ENCODE measurements around the gene CTDSPL.

The CTDSPL gene

DNA sequence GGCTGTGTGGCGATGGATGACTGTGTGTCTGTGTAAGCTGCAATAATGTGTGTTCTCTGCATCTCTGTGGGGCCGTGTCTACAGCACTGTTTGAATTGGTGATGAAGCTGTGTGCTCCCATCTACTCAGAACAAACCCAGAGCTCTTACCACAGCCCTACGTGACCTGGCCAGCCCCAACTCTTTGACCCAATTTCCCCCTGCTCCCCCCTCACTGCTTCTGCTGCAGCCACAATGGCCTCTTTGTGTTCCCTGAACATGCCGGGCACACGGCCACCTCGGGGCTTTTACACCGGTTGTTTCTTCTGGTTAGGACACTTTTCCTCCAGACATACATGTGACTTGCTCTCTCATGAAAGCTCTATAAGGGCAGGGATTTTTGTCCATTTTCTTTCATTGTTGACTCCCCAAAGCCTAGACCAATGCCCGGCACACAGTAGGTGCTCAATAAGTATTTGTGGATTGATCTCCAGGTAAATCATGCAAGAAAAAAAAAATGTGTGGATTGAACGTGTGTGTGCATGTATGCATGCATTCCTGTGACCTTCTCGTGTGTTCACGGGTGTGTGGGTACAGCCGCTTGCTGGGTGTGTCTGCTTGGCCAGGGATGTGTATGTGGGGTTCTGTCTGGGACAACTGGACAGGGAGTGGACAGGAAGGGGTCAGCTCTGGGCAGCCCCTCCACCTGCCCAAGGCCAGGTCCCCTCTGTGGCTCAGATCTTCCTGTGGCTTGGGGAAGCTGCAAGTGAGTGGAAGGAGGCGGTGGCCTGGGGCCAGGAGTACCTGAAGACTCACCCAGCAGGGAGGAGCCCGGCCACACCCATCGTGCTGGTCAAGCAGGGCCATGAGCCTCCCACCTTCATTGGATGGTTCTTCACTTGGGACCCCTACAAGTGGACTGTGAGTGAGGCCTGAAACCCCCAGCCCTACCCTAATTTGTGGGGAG, 143.7 kb downstream of the CTDSPL start:
- H3K27ac Mint-ChIP-seq (ENCODE audit: low read depth), result peak overlapping the region; percentile 1

DNA sequence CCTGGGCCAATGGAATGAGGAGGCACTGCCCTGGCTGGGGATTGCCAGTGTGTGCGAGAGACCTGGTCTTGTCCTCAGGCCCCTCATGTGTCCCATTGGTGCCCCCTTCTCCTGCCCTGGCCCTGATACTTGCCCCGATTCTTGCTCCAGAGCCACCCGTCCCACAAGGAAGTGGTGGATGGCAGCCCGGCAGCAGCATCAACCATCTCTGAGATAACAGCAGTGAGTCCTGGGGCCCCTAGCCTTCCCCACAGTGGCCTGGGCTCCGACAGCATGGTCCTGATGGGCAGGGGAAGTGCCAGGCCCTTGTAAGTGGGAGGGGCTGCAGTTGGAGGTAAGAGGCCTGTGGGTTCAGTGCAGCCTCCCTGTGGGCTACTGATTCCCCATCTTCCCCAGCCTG, 144.4 kb downstream of the CTDSPL start:
- Mint-ChIP-seq H3K27ac (ENCODE audit: low read depth) (no peak overlapping the region), H3K36me3 (ENCODE audit: insufficient read depth) (peaks cover 17% of the 10 kb centered on the region), H3K4me1 (peaks cover 30% of the 10 kb centered on the region), H3K9me3 (no peaks in the 10 kb centered on the region), H3K27me3 (no peaks in the 10 kb centered on the region), H3K4me3 (no peak overlapping the region)
- DNase-seq (ENCODE audit: low spot score in 2 of 2) (no peak), ATAC-seq (replicated peaks; ENCODE audit: extremely low read depth, poor library complexity, severe bottlenecking) (no peak)

More for the DNA sequence above, 143.7 kb downstream of the CTDSPL start:
- ATAC-seq (replicated peaks; ENCODE audit: extremely low read depth, poor library complexity, severe bottlenecking), result no peak
- Mint-ChIP-seq H3K4me1 (peaks cover 30% of the 10 kb centered on the region), H3K4me3 (no peak overlapping the region), H3K36me3 (ENCODE audit: insufficient read depth) (peaks cover 16% of the 10 kb centered on the region), H3K27me3 (no peaks in the 10 kb centered on the region), H3K9me3 (no peaks in the 10 kb centered on the region)
- DNase-seq (ENCODE audit: low spot score in 2 of 2), result no peak

DNA sequence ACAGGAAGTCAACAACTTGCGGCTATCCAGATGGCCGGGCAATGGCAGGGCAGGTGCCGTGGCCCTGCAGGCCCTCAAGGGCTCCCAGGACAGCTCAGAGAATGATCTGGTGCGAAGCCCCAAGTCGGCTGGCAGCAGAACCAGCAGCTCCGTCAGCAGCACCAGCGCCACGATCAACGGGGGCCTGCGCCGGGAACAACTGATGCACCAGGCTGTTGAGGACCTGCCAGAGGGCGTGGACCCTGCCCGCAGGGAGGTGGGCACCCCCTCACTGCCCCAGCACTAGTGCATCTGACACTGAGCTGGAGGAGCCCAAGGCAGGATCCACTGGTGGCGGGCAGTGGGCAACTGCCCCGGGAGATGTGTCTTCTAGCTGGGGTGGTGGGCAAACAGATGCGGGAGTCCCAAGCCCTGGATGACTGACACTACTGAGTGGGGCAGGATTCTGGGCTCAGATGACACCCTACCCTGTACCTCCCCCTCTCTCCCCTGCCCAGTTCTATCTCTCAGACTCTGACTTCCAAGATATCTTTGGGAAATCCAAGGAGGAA, 144.8 kb downstream of the CTDSPL start:
- Mint-ChIP-seq H3K36me3 (ENCODE audit: insufficient read depth) (peaks cover 17% of the 10 kb centered on the region), H3K27me3 (no peaks in the 10 kb centered on the region), H3K4me1 (peaks cover 30% of the 10 kb centered on the region), H3K9me3 (no peaks in the 10 kb centered on the region), H3K27ac (ENCODE audit: low read depth) (no peak overlapping the region), H3K4me3 (no peak overlapping the region)
- DNase-seq (ENCODE audit: low spot score in 2 of 2), result no peak
- ATAC-seq (replicated peaks; ENCODE audit: extremely low read depth, poor library complexity, severe bottlenecking), result no peak

DNA sequence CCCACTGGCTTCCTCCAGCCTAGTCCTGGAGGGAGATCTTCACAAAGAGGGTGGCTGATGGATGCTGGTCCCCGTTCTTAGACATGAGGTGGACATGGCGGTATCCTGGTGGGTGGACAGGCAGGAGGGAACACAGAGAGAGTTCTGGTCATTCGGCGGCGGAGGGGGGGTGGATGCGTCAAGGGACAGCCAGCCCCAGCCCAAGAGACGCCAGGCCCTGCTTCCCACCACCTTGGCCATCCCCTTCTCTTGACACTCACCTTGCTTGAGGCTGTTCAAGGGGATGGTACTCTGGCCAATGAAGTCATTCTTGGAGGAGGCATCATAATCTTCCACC, 146.0 kb downstream of the CTDSPL start:
- Mint-ChIP-seq H3K4me1 (peaks cover 30% of the 10 kb centered on the region), H3K27ac (ENCODE audit: low read depth) (no peak overlapping the region), H3K27me3 (no peaks in the 10 kb centered on the region), H3K36me3 (ENCODE audit: insufficient read depth) (peaks cover 17% of the 10 kb centered on the region), H3K4me3 (no peak overlapping the region), H3K9me3 (no peaks in the 10 kb centered on the region)
- ATAC-seq (replicated peaks; ENCODE audit: extremely low read depth, poor library complexity, severe bottlenecking) (no peak), DNase-seq (ENCODE audit: low spot score in 2 of 2) (no peak)

DNA sequence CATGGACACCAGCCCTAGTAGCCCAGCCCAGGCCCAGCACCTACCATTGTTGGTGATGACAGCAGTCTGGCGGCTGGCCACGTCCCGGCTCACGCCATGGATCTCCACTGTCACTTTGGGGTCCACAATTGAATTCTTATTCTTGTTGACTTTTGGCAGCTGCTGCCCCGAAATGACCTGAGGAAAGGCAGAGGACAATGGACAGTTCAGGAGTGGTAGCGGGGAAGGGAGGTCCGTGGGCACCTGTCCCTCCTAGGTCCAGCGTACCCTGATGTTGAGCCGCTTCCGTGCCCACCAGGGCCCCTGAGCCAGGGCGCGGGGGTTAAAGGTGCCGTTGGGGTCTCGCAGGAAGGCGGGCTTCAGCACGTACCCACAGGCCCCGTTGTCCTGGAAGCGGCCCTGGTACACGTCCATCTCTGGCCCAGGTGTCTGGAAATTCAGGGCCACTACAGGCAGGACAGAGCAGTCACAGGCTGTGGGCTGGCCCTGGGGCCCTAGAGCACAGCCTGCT, 146.6 kb downstream of the CTDSPL start:
- Mint-ChIP-seq H3K36me3 (ENCODE audit: insufficient read depth) (peaks cover 18% of the 10 kb centered on the region), H3K9me3 (no peaks in the 10 kb centered on the region), H3K27ac (ENCODE audit: low read depth) (no peak overlapping the region), H3K4me1 (peaks cover 24% of the 10 kb centered on the region), H3K27me3 (no peaks in the 10 kb centered on the region), H3K4me3 (no peak overlapping the region)
- DNase-seq (ENCODE audit: low spot score in 2 of 2) (no peak), ATAC-seq (replicated peaks; ENCODE audit: extremely low read depth, poor library complexity, severe bottlenecking) (no peak)

DNA sequence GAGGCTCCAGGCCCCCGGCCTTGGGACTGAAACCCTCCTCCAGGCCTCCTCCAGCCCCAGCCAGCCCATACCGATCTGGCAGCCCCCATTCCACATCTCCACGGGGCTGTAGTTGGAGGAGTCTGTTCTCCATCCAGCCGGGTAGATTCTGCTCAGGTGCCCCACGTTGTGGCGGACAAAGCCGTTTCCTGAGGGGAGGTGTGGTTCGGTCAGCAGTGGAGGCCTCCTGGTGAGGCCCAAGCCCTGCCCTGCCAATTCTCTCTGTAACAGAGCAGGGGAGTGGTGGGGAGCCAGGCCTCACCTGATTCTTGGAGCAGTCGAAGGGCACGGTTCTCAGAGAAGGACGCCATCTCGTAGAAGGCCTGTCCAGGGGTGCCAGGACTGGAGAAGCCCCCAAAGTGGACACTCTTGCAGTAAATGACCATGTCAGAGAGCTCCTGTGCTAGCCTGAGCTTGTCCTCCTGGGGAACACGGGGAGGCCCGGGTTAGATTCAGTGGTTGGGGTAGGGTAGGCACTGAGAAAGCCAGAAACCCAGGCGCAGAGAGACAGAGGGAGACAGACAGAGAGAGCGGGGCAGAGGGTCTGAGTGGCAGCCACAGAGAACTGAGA, 147.4 kb downstream of the CTDSPL start:
- Mint-ChIP-seq H3K9me3 (no peaks in the 10 kb centered on the region), H3K4me1 (peaks cover 18% of the 10 kb centered on the region), H3K27me3 (no peaks in the 10 kb centered on the region), H3K36me3 (ENCODE audit: insufficient read depth) (peaks cover 23% of the 10 kb centered on the region), H3K27ac (ENCODE audit: low read depth) (no peak overlapping the region), H3K4me3 (no peak overlapping the region)
- no peak for ATAC-seq (replicated peaks; ENCODE audit: extremely low read depth, poor library complexity, severe bottlenecking)
- no peak for DNase-seq (ENCODE audit: low spot score in 2 of 2)

DNA sequence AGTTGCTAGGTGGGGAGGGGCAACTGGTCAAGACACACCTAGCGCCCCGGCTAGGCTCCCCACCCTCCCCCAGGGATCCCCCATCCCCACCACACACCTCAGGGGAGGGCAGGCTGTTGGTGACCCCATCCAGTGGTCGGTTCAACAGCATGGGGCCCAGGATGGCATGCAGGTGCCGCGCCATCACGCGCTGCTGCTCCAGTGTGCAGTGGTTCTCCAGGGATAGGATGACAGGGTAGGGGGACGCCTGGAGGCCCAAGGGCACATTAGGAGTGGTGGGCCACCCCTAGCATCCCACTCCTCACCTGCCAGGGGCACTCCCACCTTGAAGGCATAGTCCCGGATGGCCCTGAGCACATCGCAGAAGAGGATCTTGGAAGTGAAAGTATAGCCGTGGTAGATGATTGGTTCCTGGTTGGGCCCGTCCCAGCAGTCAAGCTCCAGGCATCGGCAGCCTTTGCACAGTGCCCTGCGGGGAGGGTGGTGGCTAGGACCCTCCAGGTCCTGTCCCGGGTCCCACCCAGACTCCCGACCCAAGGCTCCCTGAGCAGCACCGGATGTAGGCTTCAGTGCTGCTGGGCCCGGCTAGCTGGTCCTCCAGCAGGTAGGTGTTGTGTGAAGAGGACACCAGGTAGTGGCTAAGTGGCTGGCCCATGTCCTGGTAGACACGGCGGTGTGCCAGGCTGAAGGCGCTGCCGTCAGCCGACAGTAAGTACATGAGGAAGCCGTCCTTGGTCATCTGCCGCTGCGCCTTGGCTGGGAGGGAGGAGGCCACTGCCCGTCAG, 148.3 kb downstream of the CTDSPL start:
- Mint-ChIP-seq H3K36me3 (ENCODE audit: insufficient read depth) (peaks cover 24% of the 10 kb centered on the region), H3K9me3 (no peaks in the 10 kb centered on the region), H3K27me3 (no peaks in the 10 kb centered on the region), H3K4me3 (no peak overlapping the region), H3K27ac (ENCODE audit: low read depth) (no peak overlapping the region), H3K4me1 (peaks cover 8% of the 10 kb centered on the region)
- ATAC-seq (replicated peaks; ENCODE audit: extremely low read depth, poor library complexity, severe bottlenecking) (no peak), DNase-seq (ENCODE audit: low spot score in 2 of 2) (no peak)

DNA sequence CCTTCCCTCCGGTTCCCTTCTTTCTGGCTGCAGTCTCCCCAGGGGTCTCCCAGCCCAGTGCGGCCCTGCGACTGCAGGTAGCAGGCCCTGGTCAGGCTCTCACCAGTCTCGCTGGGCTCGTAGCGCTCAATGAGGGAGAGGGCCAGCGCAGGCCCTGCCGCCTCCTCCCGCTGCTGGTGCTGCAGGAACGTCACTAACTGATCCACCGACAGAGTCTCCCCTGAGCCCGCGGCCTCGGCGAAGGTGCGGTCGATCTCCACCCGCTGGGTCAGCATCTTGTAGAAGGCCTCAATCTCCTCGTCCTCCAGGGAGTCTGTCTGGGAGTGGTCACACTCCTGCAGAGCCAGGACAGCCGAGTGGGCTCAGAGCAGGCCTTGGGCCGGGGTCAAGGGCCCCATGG, 149.4 kb downstream of the CTDSPL start:
- ATAC-seq (replicated peaks; ENCODE audit: extremely low read depth, poor library complexity, severe bottlenecking) (no peak), DNase-seq (ENCODE audit: low spot score in 2 of 2) (no peak)
- peaks cover 5% of the 10 kb centered on the region for H3K4me1 Mint-ChIP-seq
- no peaks in the 10 kb centered on the region for H3K27me3 Mint-ChIP-seq
- no peak overlapping the region for H3K4me3 Mint-ChIP-seq
- peaks cover 28% of the 10 kb centered on the region for H3K36me3 Mint-ChIP-seq (ENCODE audit: insufficient read depth)
- H3K27ac Mint-ChIP-seq (ENCODE audit: low read depth), result peak overlapping the region; percentile 32
- no peaks in the 10 kb centered on the region for H3K9me3 Mint-ChIP-seq

DNA sequence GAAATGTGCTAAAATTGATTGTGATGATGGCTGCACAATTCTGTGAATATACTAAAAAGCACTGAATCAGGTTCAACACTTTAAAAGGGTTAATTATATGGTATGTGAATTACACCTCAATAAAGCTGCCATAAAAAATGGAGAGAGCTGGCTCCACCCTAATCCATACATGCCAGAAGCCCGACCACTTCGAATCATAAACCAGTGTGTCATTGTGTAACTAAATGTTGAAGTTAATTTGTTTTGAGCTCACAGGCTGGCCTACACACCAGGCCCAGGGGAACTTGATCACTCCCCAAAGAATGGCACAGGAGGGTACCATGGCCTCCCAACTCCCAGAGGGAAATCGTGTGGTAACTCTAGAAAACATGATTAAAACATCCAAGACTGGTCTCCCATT, 153.8 kb downstream of the CTDSPL start:
- DNase-seq (ENCODE audit: low spot score in 2 of 2) (no peak), ATAC-seq (replicated peaks; ENCODE audit: extremely low read depth, poor library complexity, severe bottlenecking) (no peak)
- no peaks in the 10 kb centered on the region for H3K27me3 Mint-ChIP-seq
- H3K4me1 Mint-ChIP-seq, result peaks cover 10% of the 10 kb centered on the region
- H3K27ac Mint-ChIP-seq (ENCODE audit: low read depth), result no peak overlapping the region
- peaks cover 29% of the 10 kb centered on the region for H3K36me3 Mint-ChIP-seq (ENCODE audit: insufficient read depth)
- H3K9me3 Mint-ChIP-seq, result peaks cover 6% of the 10 kb centered on the region
- no peak overlapping the region for H3K4me3 Mint-ChIP-seq

DNA sequence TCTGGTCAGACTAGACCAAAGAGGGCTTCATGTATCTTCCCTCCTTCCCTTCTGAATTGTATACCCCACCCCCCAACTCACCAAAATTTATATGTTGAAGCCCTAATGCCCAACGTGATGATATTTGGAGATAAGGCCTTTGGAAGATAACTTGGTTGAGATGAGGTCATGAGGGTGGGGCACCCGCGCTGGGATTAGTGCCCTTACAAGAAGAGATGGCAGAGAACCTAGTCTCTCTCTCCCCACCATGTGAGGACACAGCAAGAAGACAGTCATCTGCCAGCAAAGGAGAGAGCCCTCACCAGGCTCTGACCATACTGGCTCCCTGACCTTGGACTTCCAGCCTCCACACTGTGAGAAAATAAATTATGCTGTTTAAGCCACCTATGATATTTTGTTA, 154.3 kb downstream of the CTDSPL start:
- H3K27me3 Mint-ChIP-seq, result no peaks in the 10 kb centered on the region
- H3K27ac Mint-ChIP-seq (ENCODE audit: low read depth), result no peak overlapping the region
- DNase-seq (ENCODE audit: low spot score in 2 of 2) (no peak), ATAC-seq (replicated peaks; ENCODE audit: extremely low read depth, poor library complexity, severe bottlenecking) (no peak)
- peaks cover 6% of the 10 kb centered on the region for H3K9me3 Mint-ChIP-seq
- H3K4me1 Mint-ChIP-seq, result peaks cover 15% of the 10 kb centered on the region
- peaks cover 27% of the 10 kb centered on the region for H3K36me3 Mint-ChIP-seq (ENCODE audit: insufficient read depth)
- H3K4me3 Mint-ChIP-seq, result no peak overlapping the region

DNA sequence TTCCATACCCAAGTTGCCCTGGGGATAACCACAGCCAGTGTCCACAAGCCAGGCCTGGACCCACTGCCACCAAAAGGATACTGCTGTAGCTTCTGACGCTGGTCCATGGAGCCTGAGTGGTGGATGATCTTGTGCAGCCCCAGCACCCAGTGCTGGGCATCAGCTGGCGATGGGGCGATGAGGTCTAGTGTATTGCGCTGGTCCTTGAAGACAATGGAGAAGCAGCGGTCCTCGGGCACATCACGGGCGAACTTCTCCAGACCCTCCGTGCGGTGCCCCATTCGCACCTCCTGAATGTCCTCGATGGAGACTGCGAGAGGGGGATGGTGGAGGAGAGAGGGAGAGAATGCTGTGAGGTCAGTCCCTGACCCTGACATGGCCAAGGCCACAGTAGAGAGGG, 154.7 kb downstream of the CTDSPL start:
- H3K27me3 Mint-ChIP-seq, result no peaks in the 10 kb centered on the region
- H3K36me3 Mint-ChIP-seq (ENCODE audit: insufficient read depth), result peaks cover 27% of the 10 kb centered on the region
- no peak for ATAC-seq (replicated peaks; ENCODE audit: extremely low read depth, poor library complexity, severe bottlenecking)
- no peak for DNase-seq (ENCODE audit: low spot score in 2 of 2)
- H3K4me1 Mint-ChIP-seq, result peaks cover 19% of the 10 kb centered on the region
- no peak overlapping the region for H3K27ac Mint-ChIP-seq (ENCODE audit: low read depth)
- peaks cover 6% of the 10 kb centered on the region for H3K9me3 Mint-ChIP-seq
- H3K4me3 Mint-ChIP-seq, result no peak overlapping the region

DNA sequence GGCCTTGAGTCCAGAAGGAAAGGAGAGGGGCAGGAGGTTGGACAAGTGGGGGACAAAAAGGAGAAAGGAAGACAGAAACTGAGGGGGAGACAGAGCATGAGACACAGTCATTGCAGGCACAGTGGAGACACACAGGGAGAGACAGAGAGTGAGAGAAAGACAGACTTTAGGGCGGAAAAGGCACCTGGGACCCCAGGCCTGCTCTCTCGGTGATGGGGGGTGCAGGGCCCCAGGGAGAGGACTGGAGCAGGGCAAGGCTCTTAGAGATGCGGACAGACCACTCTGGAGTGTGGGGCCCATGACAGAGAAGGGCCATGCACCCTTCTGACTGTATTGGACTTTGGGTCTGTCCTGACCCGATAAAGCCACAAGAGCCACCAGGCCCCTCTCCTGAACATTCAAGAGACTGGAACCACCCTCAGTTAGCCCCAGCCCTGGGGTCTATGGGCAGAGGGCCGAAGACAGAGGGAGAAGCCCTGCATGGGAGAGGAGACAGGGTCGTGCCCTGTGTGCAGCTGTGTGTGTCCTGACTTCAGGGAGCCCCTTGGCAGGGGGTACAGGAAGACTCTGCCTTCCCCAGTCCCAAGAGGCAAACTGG, 155.3 kb downstream of the CTDSPL start:
- H3K36me3 Mint-ChIP-seq (ENCODE audit: insufficient read depth), result peaks cover 26% of the 10 kb centered on the region
- H3K27ac Mint-ChIP-seq (ENCODE audit: low read depth), result no peak overlapping the region
- DNase-seq (ENCODE audit: low spot score in 2 of 2), result no peak
- H3K27me3 Mint-ChIP-seq, result no peaks in the 10 kb centered on the region
- peaks cover 24% of the 10 kb centered on the region for H3K4me1 Mint-ChIP-seq
- H3K4me3 Mint-ChIP-seq, result no peak overlapping the region
- ATAC-seq (replicated peaks; ENCODE audit: extremely low read depth, poor library complexity, severe bottlenecking), result no peak
- H3K9me3 Mint-ChIP-seq, result peaks cover 6% of the 10 kb centered on the region
